ENCODE results near the gene ADRB1.

The ADRB1 gene

DNA sequence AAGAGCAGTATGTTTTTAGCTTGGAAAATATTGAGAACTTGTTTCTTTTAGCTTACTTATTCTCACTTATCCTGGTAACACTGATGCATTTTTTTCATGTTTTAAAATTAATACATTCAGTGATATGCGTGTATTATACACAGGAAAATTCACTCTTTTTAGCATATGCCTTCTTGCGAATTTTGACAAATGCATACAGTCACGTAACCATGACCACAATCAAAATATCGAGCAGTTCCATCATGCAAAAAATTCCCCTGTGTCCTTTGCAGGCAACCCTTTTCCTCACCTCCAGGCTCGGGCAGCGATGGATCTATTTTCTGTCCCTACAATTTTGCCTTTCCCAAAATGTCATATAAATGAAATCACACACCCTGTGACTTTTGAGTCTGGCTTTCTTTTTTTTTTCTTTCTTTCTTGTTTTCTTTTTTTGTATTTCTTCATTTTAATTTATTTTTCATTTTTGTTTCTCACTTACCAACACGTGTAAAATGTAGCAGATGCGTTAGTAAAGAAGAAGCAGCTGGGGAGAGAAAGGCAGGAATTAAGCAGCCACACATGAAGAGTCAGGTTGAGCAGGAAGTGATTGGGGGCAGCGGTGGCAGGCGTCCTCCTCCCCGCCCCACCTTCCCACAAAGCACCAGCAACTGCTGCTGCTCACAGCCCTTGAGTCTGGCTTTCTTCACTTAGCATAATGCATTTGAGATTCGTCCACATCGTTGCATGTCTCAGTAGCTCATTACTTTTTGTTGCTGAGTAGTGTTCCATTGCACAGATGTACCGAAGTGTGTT, 29.9 kb downstream of the ADRB1 start:
- Histone ChIP-seq H3K4me1 (ENCODE audit: control insufficient read depth, insufficient read depth, low read length) (no peaks in the 10 kb centered on the region), H3K36me3 (ENCODE audit: control insufficient read depth in 2 of 2, insufficient read depth in 2 of 2, low read length in 2 of 2) (no peaks in the 10 kb centered on the region), H3K4me3 (ENCODE audit: low read length in 2 of 2) (no peak overlapping the region), H3K27me3 (ENCODE audit: control insufficient read depth in 1 of 2, insufficient read depth in 2 of 2, low read length in 2 of 2) (no peaks in the 10 kb centered on the region), H3K9ac (ENCODE audit: low read length in 2 of 2) (no peak overlapping the region), H3K9me3 (ENCODE audit: control insufficient read depth in 2 of 2, low read length in 2 of 2) (no peaks in the 10 kb centered on the region), H3K27ac (ENCODE audit: low read length) (no peak overlapping the region)

DNA sequence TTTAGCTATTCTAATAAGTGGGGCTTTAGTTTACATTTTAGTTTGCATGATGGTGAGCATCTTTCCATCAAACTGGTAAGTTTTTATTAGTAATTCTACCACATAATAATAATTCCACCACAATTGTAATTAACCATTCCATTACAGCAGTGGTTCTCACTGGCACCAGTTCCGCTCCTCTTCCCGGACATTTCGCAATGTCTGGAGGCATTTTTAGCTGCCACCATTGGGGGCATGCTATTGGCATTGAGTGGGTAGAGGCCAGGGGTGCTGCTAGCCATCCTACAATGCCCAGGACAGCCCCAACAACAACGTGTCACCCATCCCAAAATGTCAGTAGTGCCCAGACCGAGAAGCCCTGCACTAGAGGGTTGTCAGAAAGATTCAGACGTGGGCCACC, 31.4 kb downstream of the ADRB1 start:
- Histone ChIP-seq H3K36me3 (ENCODE audit: control insufficient read depth in 2 of 2, insufficient read depth in 2 of 2, low read length in 2 of 2) (no peaks in the 10 kb centered on the region), H3K4me3 (ENCODE audit: low read length in 2 of 2) (no peak overlapping the region), H3K27ac (ENCODE audit: low read length) (no peak overlapping the region), H3K9me3 (ENCODE audit: control insufficient read depth in 2 of 2, low read length in 2 of 2) (no peaks in the 10 kb centered on the region), H3K9ac (ENCODE audit: low read length in 2 of 2) (no peak overlapping the region), H3K4me1 (ENCODE audit: control insufficient read depth, insufficient read depth, low read length) (no peaks in the 10 kb centered on the region), H3K27me3 (ENCODE audit: control insufficient read depth in 1 of 2, insufficient read depth in 2 of 2, low read length in 2 of 2) (no peaks in the 10 kb centered on the region)

DNA sequence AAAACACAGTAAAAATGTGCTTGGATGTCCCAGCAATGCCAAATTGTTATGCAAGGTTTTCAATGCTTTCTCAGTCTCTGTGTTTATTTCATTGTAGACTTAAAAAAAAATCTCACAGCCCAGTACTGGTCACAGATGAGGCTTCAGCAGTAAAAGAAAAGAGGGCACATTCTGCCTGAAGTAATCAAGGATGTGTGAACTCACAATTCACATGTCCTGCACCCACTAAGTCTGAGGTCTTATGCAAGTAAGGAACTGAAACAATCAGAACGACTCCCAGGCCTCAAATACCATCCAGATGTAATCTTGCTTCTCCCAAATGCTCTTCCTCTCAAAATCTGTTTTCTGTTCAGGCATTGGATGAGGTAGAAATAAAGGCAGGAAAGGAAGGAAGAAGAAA, 33.7 kb downstream of the ADRB1 start:
- Histone ChIP-seq H3K4me1 (ENCODE audit: control insufficient read depth, insufficient read depth, low read length) (no peaks in the 10 kb centered on the region), H3K36me3 (ENCODE audit: control insufficient read depth in 2 of 2, insufficient read depth in 2 of 2, low read length in 2 of 2) (no peaks in the 10 kb centered on the region), H3K9me3 (ENCODE audit: control insufficient read depth in 2 of 2, low read length in 2 of 2) (no peaks in the 10 kb centered on the region), H3K4me3 (ENCODE audit: low read length in 2 of 2) (no peak overlapping the region), H3K27me3 (ENCODE audit: control insufficient read depth in 1 of 2, insufficient read depth in 2 of 2, low read length in 2 of 2) (no peaks in the 10 kb centered on the region), H3K9ac (ENCODE audit: low read length in 2 of 2) (no peak overlapping the region), H3K27ac (ENCODE audit: low read length) (no peak overlapping the region)

DNA sequence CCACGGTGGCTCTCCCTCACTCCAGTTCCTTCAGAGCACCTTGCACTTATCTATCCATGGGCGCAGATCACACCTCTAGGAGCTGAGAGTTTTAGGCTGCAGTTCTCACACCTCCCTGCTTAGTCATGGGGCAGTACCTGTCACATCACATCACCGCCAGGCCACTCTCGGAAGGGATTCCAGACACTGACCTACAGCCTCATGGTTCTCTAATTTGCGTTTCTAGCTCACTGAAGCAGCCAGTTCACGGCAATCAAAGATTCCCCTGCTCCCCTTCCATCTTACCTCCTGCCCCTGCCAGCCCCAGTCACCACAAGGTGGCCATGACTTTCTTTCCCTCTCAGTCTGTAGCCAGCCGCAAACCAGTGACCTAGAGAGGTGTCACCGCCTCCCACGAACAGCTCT, 34.2 kb downstream of the ADRB1 start:
- Histone ChIP-seq H3K4me3 (ENCODE audit: low read length in 2 of 2) (no peak overlapping the region), H3K4me1 (ENCODE audit: control insufficient read depth, insufficient read depth, low read length) (no peaks in the 10 kb centered on the region), H3K27me3 (ENCODE audit: control insufficient read depth in 1 of 2, insufficient read depth in 2 of 2, low read length in 2 of 2) (no peaks in the 10 kb centered on the region), H3K9ac (ENCODE audit: low read length in 2 of 2) (no peak overlapping the region), H3K36me3 (ENCODE audit: control insufficient read depth in 2 of 2, insufficient read depth in 2 of 2, low read length in 2 of 2) (no peaks in the 10 kb centered on the region), H3K27ac (ENCODE audit: low read length) (no peak overlapping the region), H3K9me3 (ENCODE audit: control insufficient read depth in 2 of 2, low read length in 2 of 2) (no peaks in the 10 kb centered on the region)

DNA sequence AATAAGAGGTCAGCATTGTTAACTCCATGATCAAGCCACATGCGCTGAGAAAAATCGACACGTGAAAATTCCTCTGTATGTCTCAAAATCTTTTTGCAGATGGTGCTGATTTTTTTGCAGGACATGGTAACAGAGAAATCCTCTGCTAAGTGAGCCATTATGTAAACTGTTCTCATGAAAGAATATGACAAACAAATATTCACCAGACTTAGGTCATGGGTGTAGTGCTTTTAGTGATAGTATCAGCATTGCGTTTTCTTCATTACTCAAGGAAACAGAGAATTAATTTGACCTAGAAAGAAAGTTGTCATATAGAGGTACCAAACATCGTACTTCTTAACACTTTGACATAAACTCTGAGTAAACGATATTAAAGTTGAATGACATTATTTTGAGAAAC, 34.7 kb downstream of the ADRB1 start:
- Histone ChIP-seq H3K4me1 (ENCODE audit: control insufficient read depth, insufficient read depth, low read length) (no peaks in the 10 kb centered on the region), H3K27ac (ENCODE audit: low read length) (no peak overlapping the region), H3K4me3 (ENCODE audit: low read length in 2 of 2) (no peak overlapping the region), H3K9ac (ENCODE audit: low read length in 2 of 2) (no peak overlapping the region), H3K9me3 (ENCODE audit: control insufficient read depth in 2 of 2, low read length in 2 of 2) (no peaks in the 10 kb centered on the region), H3K27me3 (ENCODE audit: control insufficient read depth in 1 of 2, insufficient read depth in 2 of 2, low read length in 2 of 2) (no peaks in the 10 kb centered on the region), H3K36me3 (ENCODE audit: control insufficient read depth in 2 of 2, insufficient read depth in 2 of 2, low read length in 2 of 2) (no peaks in the 10 kb centered on the region)

DNA sequence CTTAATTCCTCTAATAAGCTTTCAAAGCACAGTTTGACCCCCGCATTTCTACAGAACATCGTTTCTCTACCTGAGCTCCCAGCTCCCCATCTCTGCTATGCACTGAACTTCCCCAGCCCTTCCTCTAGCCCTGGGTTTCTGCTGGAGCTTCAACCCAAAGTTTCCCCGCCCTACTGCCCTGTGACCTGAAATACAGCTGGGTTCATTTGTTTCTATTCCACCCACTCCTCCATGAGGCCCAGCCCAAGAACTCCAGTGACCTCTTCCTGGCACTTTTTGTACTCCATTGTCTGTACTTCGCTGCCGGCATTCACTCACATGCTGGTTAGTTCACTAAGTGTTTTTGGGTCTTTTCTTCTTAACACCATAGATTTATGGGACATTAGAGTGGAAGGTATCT, 35.8 kb downstream of the ADRB1 start:
- Histone ChIP-seq H3K9me3 (ENCODE audit: control insufficient read depth in 2 of 2, low read length in 2 of 2) (no peaks in the 10 kb centered on the region), H3K4me3 (ENCODE audit: low read length in 2 of 2) (no peak overlapping the region), H3K36me3 (ENCODE audit: control insufficient read depth in 2 of 2, insufficient read depth in 2 of 2, low read length in 2 of 2) (no peaks in the 10 kb centered on the region), H3K27me3 (ENCODE audit: control insufficient read depth in 1 of 2, insufficient read depth in 2 of 2, low read length in 2 of 2) (no peaks in the 10 kb centered on the region), H3K4me1 (ENCODE audit: control insufficient read depth, insufficient read depth, low read length) (no peaks in the 10 kb centered on the region), H3K9ac (ENCODE audit: low read length in 2 of 2) (no peak overlapping the region), H3K27ac (ENCODE audit: low read length) (no peak overlapping the region)

DNA sequence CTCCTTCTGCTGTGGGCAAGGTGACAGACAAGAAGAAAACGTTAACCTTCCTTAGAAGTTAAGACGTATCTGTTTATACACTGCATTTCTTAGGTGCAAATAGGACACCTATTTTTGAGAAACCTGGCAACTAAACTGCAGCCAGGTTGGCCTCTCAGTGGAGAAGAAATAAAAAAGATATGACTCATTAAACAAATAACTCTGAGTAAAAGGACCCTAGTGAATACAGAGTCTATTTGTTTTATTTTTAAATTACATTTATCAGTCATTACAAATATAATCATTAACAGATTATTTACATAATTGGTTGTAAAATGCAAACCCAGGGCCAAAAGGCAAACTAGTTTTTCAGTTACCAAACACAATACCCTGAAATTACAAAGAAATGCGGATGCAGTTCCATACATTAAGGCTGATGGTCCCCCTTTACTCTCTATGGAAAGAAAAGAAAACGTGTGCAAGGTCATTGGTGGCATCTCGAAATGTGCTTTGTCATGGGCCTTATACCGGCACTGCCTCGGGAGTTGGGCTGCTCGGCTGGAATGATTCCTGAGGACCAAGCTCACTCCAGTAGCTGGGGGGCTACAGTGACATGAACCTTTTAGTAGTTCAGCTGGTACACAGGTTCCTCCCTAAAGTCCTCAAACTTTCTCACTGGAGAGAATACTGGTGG, 38.4 kb downstream of the ADRB1 start:
- H3K4me3 ChIP-seq (ENCODE audit: low read length in 2 of 2): no peak overlapping the region
- no peak overlapping the region for H3K27ac ChIP-seq (ENCODE audit: low read length)
- no peaks in the 10 kb centered on the region for H3K27me3 ChIP-seq (ENCODE audit: control insufficient read depth in 1 of 2, insufficient read depth in 2 of 2, low read length in 2 of 2)
- H3K4me1 ChIP-seq (ENCODE audit: control insufficient read depth, insufficient read depth, low read length): no peaks in the 10 kb centered on the region
- H3K9ac ChIP-seq (ENCODE audit: low read length in 2 of 2): no peak overlapping the region
- no peaks in the 10 kb centered on the region for H3K9me3 ChIP-seq (ENCODE audit: control insufficient read depth in 2 of 2, low read length in 2 of 2)
- H3K36me3 ChIP-seq (ENCODE audit: control insufficient read depth in 2 of 2, insufficient read depth in 2 of 2, low read length in 2 of 2): no peaks in the 10 kb centered on the region

DNA sequence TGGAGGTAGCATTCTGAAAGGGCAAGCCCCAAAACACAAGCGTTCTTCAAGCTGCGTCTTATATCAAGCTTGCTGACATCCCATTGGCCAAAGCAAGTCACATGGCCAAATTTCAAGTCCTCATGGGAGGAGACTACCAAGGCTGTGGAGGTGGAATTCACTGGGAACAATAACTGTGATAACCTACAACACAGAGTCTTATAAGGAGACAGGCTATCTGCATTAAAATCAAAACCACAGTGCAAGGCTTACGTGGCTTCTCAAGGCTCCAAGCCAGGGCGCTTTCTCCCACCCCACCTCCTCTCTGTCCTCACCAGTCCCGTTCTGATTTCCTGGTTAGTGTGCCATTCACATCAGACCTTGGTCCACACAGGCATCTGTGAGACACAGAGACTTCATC, 39.4 kb downstream of the ADRB1 start:
- Histone ChIP-seq H3K9ac (ENCODE audit: low read length in 2 of 2) (no peak overlapping the region), H3K4me3 (ENCODE audit: low read length in 2 of 2) (no peak overlapping the region), H3K27me3 (ENCODE audit: control insufficient read depth in 1 of 2, insufficient read depth in 2 of 2, low read length in 2 of 2) (no peaks in the 10 kb centered on the region), H3K36me3 (ENCODE audit: control insufficient read depth in 2 of 2, insufficient read depth in 2 of 2, low read length in 2 of 2) (no peaks in the 10 kb centered on the region), H3K27ac (ENCODE audit: low read length) (no peak overlapping the region), H3K4me1 (ENCODE audit: control insufficient read depth, insufficient read depth, low read length) (no peaks in the 10 kb centered on the region), H3K9me3 (ENCODE audit: control insufficient read depth in 2 of 2, low read length in 2 of 2) (no peaks in the 10 kb centered on the region)

DNA sequence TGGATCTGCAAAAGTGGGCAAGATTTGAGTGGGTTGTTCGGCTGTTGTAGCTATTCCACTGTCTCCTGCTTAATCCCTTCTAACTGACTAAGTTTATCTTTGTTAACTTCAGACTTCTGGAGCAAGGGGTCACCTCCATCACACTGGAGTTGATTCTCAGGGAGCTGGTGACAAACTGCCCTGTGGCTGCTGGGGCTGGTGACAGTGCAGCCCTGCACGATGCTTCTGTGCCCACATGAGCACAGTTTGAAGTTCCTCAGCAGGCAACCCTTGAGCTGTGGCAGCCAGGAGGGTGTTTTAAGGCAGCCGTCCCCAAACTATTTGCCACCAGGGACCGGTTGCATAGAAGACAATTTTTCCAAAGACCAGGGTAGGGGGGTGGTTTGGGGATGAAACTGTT, 40.5 kb downstream of the ADRB1 start:
- Histone ChIP-seq H3K27me3 (ENCODE audit: control insufficient read depth in 1 of 2, insufficient read depth in 2 of 2, low read length in 2 of 2) (no peaks in the 10 kb centered on the region), H3K36me3 (ENCODE audit: control insufficient read depth in 2 of 2, insufficient read depth in 2 of 2, low read length in 2 of 2) (no peaks in the 10 kb centered on the region), H3K4me1 (ENCODE audit: control insufficient read depth, insufficient read depth, low read length) (no peaks in the 10 kb centered on the region)

DNA sequence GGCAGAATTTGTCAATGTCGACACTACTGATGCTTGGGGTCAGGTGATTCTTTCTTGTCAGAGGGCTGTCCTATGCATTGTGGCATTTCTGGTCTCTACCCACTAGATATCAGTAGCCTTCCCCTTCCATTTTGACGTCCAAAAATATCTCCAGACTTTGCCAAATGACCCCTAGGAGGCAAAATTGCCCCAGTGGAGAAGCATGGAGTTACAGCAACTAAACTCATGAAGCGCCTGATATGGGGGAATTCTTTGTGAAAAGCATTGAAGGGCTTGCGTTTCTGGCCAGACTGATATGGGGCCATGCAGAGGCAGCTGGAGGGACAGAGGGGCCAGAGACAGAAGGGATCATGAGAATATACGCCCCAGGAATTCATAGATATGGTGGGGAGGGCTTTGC, 43.6 kb downstream of the ADRB1 start:
- Histone ChIP-seq H3K4me3 (ENCODE audit: low read length in 2 of 2) (no peak overlapping the region), H3K27me3 (ENCODE audit: control insufficient read depth in 1 of 2, insufficient read depth in 2 of 2, low read length in 2 of 2) (no peaks in the 10 kb centered on the region), H3K36me3 (ENCODE audit: control insufficient read depth in 2 of 2, insufficient read depth in 2 of 2, low read length in 2 of 2) (no peaks in the 10 kb centered on the region), H3K27ac (ENCODE audit: low read length) (no peak overlapping the region), H3K9me3 (ENCODE audit: control insufficient read depth in 2 of 2, low read length in 2 of 2) (no peaks in the 10 kb centered on the region), H3K9ac (ENCODE audit: low read length in 2 of 2) (no peak overlapping the region), H3K4me1 (ENCODE audit: control insufficient read depth, insufficient read depth, low read length) (no peaks in the 10 kb centered on the region)

More for the DNA sequence above, 40.5 kb downstream of the ADRB1 start:
- H3K9ac ChIP-seq (ENCODE audit: low read length in 2 of 2): no peak overlapping the region
- no peak overlapping the region for H3K27ac ChIP-seq (ENCODE audit: low read length)
- H3K4me3 ChIP-seq (ENCODE audit: low read length in 2 of 2): no peak overlapping the region
- H3K9me3 ChIP-seq (ENCODE audit: control insufficient read depth in 2 of 2, low read length in 2 of 2): no peaks in the 10 kb centered on the region

DNA sequence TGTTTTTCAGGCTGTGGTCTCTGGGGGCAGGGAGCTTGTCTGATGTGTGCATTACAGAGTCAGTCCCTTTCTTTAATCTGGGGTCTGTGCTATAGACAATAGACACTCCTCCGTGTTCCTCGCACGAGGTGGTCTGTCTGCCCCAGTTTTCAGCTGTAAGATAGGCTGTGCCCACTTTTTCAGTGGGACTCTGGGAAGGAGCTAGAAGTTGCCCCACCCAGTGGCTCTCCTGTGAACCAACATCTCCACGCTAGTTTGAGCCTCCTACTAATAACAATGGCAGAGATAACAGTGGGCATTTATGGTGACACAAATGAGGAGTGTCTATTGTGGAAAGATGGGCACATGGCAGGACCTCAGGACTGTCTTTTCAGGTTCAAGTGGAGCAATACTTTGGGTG, 44.0 kb downstream of the ADRB1 start:
- H3K36me3 ChIP-seq (ENCODE audit: control insufficient read depth in 2 of 2, insufficient read depth in 2 of 2, low read length in 2 of 2): no peaks in the 10 kb centered on the region
- H3K9ac ChIP-seq (ENCODE audit: low read length in 2 of 2): no peak overlapping the region
- no peaks in the 10 kb centered on the region for H3K4me1 ChIP-seq (ENCODE audit: control insufficient read depth, insufficient read depth, low read length)
- no peaks in the 10 kb centered on the region for H3K27me3 ChIP-seq (ENCODE audit: control insufficient read depth in 1 of 2, insufficient read depth in 2 of 2, low read length in 2 of 2)
- no peak overlapping the region for H3K4me3 ChIP-seq (ENCODE audit: low read length in 2 of 2)
- no peaks in the 10 kb centered on the region for H3K9me3 ChIP-seq (ENCODE audit: control insufficient read depth in 2 of 2, low read length in 2 of 2)
- H3K27ac ChIP-seq (ENCODE audit: low read length): no peak overlapping the region

Data from stomach smooth muscle (tissue), 2 donors.